Smooth muscle cell of trachea (primary cell): Measurements from ENCODE around the gene EPHB1. TPM values are rescaled to one million over a fixed set of nuclear protein-coding genes. Genes with fewer than 3 reads are reported as not detected.

Source experiments
- total RNA-seq: library from RNA; depleted of rRNA; stranded (reverse); fragments of >200 nt; gene quantifications from 2 replicates; pipeline ENCODE4 v1.2.1, GENCODE V29; 2014

The EPHB1 gene
- under 0.01 and 0.15 TPM in 2 replicates for total RNA-seq

DNA sequence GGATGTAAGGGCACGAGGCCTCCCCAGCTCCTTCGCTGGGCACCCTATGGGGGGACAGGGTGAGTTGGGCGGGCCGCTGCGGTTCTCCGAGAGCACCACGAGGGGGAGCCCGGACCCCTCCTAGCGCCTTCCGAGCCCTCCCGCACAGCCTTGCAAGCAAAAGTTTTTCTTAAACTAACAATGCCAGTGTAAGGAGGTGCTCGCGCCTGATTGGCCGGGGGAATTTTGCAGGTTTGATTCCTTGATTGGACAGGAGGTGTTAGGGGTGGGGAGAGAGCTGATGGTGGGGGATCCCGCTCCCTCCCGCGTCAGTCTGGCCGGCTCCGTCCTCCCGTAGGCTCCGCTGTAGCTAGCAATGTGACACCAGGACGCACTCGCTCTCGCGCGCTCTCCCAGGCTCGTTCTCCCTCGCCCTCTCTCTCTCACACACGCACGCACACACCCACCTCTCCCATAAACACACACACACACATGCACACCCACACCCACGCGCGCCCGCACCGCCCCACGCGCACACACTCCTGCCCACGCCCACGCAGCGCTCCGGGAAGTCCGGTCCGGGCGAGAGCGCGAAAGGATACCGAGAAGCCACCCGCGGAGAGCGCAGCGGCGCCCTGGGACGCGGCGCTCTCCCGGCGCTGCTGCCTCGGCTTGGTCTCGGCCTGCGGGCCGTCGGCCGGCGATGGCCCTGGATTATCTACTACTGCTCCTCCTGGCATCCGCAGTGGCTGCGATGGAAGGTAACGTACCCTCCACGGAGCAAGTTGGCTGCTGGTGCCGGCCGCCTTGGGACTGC lies at the start of gene EPHB1:
Gene EPHB1, plus strand, starts transcription at position 311 of the 796 bp plus-strand sequence.

Other genes with a start within 250 kb of the EPHB1 start
- 1.6 and 1.7 TPM in 2 replicates for gene KY, start 144.2 kb upstream of the EPHB1 start, total RNA-seq